HFFc6 (cell line): ENCODE data around the gene HDAC9. TPM values are rescaled to one million over a fixed set of nuclear protein-coding genes. Genes with fewer than 3 reads are reported as not detected.
A peak's percentile ranks its signal among the peaks of the same experiment; 100 is the strongest.

ENCODE experiments used
- DNase-seq: peaks from one replicate; pipeline ENCODE4 v3.0.0-alpha.2; 2018
- H3K27ac Mint-ChIP-seq: 2 replicates; pipeline ENCODE4 v1.8.0; 2020; ENCODE audit warnings: mild to moderate bottlenecking, mixed read lengths
- H3K27me3 Mint-ChIP-seq: 2 replicates; pipeline ENCODE4 v1.8.0; 2021; ENCODE audit warnings: mild to moderate bottlenecking, moderate library complexity, mixed read lengths; ENCODE audit not compliant: insufficient read depth
- H3K36me3 Mint-ChIP-seq: 2 replicates; pipeline ENCODE4 v1.8.0; 2021; ENCODE audit warnings: low read depth, mixed read lengths
- H3K4me1 Mint-ChIP-seq: 2 replicates; pipeline ENCODE4 v1.8.0; 2020; ENCODE audit warnings: low read depth, mixed read lengths
- H3K4me3 Mint-ChIP-seq: 2 replicates; pipeline ENCODE4 v1.8.0; 2020; ENCODE audit warnings: mild to moderate bottlenecking, moderate library complexity, mixed read lengths
- H3K9me3 Mint-ChIP-seq: 2 replicates; pipeline ENCODE4 v1.8.0; 2020; ENCODE audit warnings: mild to moderate bottlenecking, mixed read lengths
- total RNA-seq, 6 experiments: library from RNA; stranded (reverse); fragmentation: NEBNext Ultra II Directional; extraction: Animal tissue kit (Norgen Biotek cat#: 25700); gene quantifications; 2 replicates in 1 of 6; 3 replicates in 5 of 6; pipeline ENCODE4 v1.2.3, GENCODE V29; 2021
- TF ChIP-seq, protein P1 (sequence below): fragments of 200-600 bp; sonication (generic); IDR thresholded peaks from 2 replicates; pipeline ENCODE4 v1.5.0; 2021; ENCODE audit warnings: antibody characterized with exemption, mild to moderate bottlenecking

Gene HDAC9
- total RNA-seq, 6 experiments from 2014 or later = 11.5 to 29.2 (median 13.2) TPM

GRCh38 chr7:18494406-18494805 is 1.1 kb upstream of the HDAC9 start:
- Mint-ChIP-seq H3K27ac (peak overlapping the region; percentile 81; the same call in 1 of the 2 replicates), H3K4me3 (no peak overlapping the region), H3K9me3 (no peaks in the 10 kb centered on the region), H3K27me3 (no peaks in the 10 kb centered on the region), H3K36me3 (no peaks in the 10 kb centered on the region), H3K4me1 (peaks cover 53% of the 10 kb centered on the region)
- TF ChIP-seq, protein P1, sequence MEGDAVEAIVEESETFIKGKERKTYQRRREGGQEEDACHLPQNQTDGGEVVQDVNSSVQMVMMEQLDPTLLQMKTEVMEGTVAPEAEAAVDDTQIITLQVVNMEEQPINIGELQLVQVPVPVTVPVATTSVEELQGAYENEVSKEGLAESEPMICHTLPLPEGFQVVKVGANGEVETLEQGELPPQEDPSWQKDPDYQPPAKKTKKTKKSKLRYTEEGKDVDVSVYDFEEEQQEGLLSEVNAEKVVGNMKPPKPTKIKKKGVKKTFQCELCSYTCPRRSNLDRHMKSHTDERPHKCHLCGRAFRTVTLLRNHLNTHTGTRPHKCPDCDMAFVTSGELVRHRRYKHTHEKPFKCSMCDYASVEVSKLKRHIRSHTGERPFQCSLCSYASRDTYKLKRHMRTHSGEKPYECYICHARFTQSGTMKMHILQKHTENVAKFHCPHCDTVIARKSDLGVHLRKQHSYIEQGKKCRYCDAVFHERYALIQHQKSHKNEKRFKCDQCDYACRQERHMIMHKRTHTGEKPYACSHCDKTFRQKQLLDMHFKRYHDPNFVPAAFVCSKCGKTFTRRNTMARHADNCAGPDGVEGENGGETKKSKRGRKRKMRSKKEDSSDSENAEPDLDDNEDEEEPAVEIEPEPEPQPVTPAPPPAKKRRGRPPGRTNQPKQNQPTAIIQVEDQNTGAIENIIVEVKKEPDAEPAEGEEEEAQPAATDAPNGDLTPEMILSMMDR = no peak
- DNase-seq = no peak

DNA sequence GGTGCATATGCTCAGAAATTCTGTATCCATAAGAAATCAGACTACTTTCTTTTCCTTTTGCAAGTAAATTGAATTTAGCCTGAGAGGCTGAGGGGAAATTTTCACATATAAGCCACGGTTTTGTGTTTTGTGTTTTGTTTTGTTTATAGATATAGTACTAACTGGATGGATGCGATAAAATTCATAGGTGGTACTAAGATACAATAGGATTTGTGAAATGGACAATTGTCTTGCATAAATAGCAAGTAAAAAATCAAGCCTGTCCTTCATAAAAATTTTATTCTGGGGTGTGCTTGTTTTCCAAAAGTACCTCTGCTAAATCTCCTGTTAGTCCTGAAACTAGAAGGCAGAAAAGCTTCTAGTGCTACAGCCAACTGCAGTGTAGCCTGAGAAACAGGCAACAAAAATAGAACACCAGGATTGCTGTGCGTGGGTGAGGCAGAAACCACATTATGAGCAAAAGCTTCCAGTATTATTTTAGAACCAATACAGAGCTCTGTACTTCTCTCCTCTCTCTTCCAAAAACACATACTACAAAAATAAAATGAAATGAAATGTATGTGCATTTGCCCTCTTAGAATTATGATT is 634 bp upstream of the HDAC9 start:
- Mint-ChIP-seq H3K36me3 (no peaks in the 10 kb centered on the region), H3K4me3 (peak overlapping the region; percentile 83), H3K27ac (peak overlapping the region; percentile 81), H3K9me3 (no peaks in the 10 kb centered on the region), H3K4me1 (peaks cover 53% of the 10 kb centered on the region), H3K27me3 (no peaks in the 10 kb centered on the region)
- TF ChIP-seq, protein P1 = no peak
- DNase-seq = peak; percentile 53

DNA sequence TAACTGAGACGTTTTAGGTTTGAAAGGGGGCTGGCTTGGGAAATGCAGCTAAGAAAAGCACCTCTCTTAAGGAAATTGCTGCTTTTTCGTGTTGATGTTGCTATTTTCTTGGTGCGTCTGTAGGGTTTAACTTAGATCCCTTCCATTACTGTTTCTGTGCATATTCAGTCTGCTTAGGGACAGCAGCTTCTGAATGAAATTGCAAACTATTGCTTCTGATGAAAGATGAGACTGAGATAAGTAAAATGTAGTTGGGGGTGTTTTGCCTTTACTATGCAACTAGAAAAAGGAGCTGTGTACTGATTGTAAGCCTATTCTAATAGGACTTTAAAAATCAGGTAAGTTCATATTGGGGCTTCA is 772 bp downstream of the HDAC9 start:
- Mint-ChIP-seq H3K27ac (peak overlapping the region; percentile 81), H3K4me1 (peaks cover 48% of the 10 kb centered on the region), H3K36me3 (no peaks in the 10 kb centered on the region), H3K27me3 (no peaks in the 10 kb centered on the region), H3K4me3 (peak overlapping the region; percentile 83), H3K9me3 (no peaks in the 10 kb centered on the region)
- no peak for DNase-seq
- TF ChIP-seq, protein P1 = no peak

GRCh38 chr7:18497082-18497481 is 1.5 kb downstream of the HDAC9 start:
- Mint-ChIP-seq H3K4me1 (peaks cover 48% of the 10 kb centered on the region), H3K4me3 (peak overlapping the region; percentile 83)
- TF ChIP-seq, protein P1 = no peak

GRCh38 chr7:18497800-18498199 is 2.3 kb downstream of the HDAC9 start:
- Mint-ChIP-seq H3K9me3 (no peaks in the 10 kb centered on the region), H3K27ac (no peak overlapping the region), H3K27me3 (no peaks in the 10 kb centered on the region), H3K4me1 (peaks cover 48% of the 10 kb centered on the region), H3K36me3 (no peaks in the 10 kb centered on the region), H3K4me3 (no peak overlapping the region)
- TF ChIP-seq, protein P1 = no peak
- no peak for DNase-seq

More at GRCh38 chr7:18497082-18497481, 1.5 kb downstream of the HDAC9 start:
- H3K27ac Mint-ChIP-seq = no peak overlapping the region
- H3K36me3 Mint-ChIP-seq = no peaks in the 10 kb centered on the region
- no peaks in the 10 kb centered on the region for H3K9me3 Mint-ChIP-seq
- H3K27me3 Mint-ChIP-seq = no peaks in the 10 kb centered on the region
- no peak for DNase-seq
